HG03460 (cell line): ENCODE data around the gene NPY4R2.
"Not testable (repeated sequence)": the region's sequence is repeated elsewhere in the genome, so short reads cannot be mapped to it uniquely, and the experiment has no call there.

Experiments used
- ATAC-seq: cut with Tn5 transposase; IDR thresholded peaks from one replicate; pipeline ENCODE4 v1.9.1; 2021; ENCODE audit not compliant: unreplicated experiment

Gene NPY4R2, protein sequence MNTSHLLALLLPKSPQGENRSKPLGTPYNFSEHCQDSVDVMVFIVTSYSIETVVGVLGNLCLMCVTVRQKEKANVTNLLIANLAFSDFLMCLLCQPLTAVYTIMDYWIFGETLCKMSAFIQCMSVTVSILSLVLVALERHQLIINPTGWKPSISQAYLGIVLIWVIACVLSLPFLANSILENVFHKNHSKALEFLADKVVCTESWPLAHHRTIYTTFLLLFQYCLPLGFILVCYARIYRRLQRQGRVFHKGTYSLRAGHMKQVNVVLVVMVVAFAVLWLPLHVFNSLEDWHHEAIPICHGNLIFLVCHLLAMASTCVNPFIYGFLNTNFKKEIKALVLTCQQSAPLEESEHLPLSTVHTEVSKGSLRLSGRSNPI

DNA sequence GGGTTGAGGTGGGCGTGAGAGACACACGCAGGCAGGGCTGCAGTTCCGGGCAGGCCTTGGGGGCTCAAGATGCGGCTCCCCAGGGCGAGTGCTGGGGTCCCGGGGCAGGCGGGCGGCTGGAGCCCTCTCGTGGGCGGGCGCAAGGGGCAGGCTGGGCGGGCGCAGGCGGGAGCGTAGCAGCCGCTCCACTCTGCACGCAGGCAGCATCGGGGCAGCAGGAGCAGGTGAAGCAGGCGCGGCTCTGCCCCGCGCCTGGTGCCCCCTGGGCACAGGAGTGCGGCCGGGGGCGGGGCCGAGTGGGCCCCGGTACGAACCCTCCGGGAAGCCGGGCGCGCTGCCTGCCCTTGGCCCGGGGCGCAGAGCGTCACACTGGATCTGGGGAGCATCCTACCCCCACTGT is at the start of gene NPY4R2:
Gene NPY4R2, plus strand, starts transcription at position 188 of the 400 bp plus-strand sequence. CDS start 3,326 bp downstream, outside the sequence.
- not testable (repeated sequence) for ATAC-seq

DNA sequence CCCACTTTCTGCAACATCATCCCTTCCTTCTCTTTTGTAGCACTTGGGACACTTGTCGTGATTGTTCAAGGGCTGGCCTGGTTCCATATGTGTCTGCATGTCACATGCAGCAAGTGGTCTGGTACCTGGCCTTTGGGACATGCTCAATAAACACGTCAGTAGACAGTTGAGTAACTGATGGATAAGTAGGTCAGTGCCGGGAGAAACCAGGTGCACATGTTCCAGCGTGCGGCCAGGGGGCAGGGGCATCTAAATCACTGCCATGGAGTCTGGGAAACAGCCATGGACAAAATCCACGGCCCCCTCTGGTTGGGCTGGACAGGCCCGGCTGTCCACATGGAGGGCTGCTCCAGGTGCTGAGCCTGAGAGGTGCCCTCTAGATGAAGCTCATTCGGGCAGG is 47.6 kb upstream of the NPY4R2 start:
- not testable (repeated sequence) for ATAC-seq

DNA sequence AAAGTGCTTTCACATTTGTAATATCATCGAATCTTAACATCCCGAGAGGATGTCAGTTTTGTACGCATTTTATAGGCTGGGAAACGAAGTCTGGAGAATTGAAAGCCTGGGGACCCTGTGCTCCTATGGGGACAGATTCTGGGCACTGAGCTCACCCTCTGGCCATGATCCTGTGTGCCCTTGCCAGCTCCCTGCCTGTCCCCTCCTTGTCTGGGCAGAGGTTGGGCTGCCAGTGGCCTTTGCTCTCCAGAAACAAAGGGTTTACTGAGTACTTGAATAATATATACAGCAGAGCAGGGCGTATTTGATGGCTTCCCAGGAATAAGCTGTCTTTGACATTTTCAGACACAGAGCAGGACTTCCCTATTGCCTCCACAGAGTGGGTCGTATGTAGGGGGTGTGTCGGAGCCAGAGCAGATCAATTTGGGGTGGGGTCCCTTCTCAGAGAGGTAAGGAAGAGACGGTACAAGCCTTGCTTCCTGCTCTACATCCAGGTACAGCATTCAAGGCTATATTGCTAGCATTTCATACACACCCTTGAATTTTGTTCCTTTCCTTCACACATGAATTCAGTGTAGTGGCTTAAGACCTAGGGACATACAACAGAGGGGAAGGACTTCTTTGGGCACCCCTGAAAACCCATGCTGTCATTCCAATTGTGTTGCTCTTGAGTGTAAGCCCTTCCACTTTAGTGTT is 46.8 kb upstream of the NPY4R2 start:
- not testable (repeated sequence) for ATAC-seq

DNA sequence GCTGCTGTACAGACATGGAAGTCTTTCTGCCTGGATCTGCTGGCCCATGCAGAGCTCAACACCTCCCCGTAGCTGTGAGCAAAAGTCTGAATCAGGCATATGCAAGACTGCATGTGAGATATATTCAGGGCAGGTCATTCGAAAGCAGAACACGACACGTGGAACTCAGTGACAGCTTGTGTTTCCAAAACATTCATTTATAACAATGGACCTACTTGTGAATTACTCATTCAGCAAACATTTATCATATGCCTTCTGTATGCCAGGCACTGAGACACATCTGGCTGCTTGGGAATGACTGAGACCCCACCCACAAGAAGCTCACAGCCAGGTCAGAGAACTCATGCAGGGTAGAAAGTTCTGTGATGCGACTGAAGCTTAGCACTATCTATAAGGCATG is 46.2 kb upstream of the NPY4R2 start:
- ATAC-seq = not testable (repeated sequence)

DNA sequence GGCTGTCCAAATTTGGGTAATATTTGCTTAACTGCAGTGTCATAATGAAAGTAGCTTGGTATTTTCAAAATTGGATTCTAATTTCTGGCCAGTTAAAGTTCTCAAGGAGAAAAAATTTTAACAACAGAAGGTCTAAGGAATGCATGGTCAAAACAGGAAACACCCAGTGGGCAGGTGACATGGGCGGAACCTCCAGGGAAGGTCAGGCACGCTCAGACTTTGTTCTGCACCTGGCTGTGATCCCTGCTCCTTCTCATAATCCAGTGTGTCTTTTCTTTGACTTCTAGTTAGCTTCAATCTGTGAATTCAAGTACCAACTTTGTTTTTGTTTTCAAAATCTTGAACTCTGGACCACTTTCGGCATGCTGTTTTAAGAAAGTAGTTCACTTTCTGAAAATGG is 34.2 kb upstream of the NPY4R2 start:
- not testable (repeated sequence) for ATAC-seq

DNA sequence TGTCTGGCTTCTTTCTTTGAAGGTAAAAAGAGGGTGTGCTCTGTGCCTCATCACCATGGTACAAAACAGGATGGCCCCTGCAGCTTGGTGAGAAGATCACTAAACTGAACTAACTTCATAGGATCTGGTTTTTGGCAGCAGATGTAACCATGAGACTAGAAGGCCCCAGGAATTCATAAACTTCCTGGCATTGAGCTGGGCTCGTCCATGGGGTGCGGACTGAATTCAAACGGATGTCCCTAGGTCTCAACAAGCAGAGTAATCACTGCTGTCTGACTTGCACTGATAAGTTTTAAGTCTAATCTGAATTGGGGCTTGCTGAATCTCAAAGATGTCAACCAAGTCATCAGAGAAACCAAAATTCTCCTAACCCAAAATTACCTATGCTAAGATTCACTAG is 33.5 kb upstream of the NPY4R2 start:
- not testable (repeated sequence) for ATAC-seq

DNA sequence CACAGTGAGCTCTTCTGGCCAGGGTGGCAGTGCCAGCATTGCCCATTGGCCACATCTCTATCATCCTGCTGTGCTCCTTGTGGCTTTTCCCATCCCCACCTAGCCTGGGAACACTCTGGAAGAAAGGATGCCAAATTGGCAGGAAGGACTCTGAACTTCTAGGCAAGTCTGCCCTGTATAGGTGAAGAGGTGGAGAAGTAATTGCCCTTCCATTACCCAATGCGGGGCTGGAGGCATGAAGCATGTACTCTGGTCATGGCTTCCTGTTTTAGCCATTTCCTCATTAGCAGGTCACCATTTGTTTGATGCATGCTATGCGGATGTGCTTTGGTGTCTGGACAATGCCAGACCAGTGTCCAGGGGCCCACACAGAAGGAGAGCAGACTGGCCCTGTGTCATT is 32.1 kb upstream of the NPY4R2 start:
- ATAC-seq = not testable (repeated sequence)

DNA sequence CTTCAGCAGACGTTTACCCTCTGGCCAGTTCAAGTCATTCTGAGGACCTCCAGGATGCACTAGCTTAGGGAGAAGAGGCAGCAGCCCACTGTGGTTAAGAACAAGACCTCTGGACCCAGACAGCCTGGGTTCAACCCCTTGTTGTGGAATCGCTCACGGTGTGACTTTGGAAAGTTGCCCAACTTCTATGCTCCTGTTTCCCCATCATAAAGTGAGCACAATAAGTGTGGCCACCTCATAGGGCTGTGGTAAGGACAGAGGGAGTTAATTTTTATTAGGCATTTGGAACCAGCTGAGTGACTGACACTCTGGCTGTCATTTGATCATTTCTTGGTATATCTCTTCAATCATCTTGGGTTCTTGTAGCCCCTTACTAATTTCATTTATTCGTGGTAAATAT is 31.6 kb upstream of the NPY4R2 start:
- ATAC-seq = not testable (repeated sequence)

DNA sequence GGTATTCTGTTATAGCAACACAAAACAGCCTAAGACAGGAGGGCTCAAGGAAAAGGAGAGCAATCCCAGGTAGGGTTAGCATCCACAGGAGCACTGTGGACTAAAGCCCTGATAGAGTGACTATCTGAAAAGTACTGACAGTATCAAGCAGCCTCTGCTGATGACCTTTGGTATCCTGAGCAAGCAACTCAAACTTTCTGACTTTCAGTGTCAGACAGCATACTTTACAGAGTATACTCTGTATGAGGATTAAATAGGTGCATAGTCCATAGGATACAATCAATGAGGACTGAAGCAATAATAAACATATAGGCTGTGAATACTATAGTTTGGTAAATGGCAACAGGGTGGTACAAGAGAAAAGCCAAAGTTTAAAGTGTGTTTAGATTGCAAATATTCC is 27.7 kb upstream of the NPY4R2 start:
- ATAC-seq = not testable (repeated sequence)

DNA sequence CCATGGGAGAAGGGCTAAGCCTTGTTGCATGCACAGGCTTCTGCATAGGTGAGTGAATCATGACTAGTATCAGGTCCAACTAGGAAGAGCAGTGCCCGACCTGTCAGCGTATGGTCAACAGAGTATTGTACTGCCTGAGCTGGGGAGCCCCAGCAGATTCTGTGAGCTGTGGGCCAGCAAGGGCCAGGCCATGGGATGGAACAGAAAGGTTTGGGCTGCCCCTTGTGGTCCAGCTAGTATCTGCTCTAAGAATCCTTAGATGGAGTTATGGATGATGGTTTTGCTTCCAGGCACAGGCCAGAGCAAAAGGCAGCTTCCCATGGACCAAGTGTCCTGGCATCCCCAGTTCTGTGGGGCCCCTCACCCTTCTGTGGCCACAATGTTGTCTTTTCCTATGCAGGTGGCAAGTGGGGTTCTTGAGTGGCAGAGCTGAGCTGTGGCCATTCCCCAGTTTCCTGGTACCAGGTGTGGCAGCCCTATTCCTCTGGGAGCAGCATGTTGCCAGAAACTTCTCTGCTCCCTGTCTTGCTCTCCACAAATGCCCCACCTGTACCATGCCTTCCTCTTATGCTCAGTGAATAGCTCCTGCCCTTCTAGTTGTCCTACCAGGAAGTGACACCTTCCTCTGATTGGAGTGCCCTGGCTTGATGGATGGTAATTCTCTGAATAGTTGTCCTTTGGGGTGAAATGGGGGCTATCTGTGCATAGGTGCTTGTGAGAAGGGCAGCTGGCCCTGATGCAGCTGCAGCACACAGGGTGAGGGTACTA is 25.8 kb upstream of the NPY4R2 start:
- not testable (repeated sequence) for ATAC-seq

DNA sequence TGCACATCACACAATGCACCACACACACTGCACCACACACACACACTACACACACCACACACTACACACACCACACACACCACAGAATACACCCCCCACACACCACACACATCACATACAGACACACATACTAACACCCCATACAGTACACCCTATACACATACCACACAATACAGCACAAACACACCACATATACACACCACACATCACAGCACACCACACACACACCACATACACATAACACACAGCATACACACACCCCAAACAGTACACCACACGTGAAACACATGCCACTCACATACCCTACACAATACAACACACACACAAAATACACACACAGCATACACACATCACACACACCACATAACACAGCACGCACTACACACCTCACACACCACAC is 23.9 kb upstream of the NPY4R2 start:
- ATAC-seq = not testable (repeated sequence)

DNA sequence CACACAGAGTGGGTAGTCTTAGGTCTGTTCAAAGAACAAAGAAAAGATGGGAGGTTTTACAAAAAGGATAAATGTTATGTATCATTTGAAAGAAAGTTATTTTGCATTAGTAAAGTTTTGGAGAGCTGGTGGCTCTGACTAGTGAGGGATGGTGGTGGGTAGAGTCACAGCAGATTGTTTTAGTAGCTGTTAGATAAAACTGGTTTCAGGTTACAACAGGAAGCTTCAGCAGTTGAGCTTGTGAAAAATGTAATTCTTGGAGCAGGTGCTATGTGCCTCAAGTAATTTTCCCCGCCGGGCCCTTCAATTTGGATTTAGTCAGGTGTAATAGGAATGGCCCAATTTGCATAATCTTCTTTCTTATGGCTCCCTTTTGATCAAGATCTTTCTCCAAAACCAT is 20.6 kb upstream of the NPY4R2 start:
- ATAC-seq = not testable (repeated sequence)

DNA sequence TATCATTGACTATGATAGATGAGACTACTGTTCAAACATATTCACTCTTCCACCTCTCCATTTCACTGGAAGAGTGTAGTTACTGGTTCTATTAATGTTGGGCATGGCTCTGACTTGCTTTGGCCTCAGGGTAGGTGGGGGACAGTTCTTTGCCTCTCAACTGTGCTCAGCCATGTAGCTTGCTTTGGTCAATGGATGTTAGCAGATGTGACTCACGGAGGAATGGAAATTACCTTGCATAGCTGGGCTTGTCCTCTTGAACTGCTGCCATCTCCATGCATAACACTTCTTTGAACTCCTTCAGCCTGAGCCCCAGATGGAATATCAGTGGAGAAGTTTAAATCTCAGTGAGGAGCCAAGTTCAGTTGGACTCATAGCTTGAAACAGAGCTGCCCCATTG is 9.1 kb upstream of the NPY4R2 start:
- not testable (repeated sequence) for ATAC-seq

DNA sequence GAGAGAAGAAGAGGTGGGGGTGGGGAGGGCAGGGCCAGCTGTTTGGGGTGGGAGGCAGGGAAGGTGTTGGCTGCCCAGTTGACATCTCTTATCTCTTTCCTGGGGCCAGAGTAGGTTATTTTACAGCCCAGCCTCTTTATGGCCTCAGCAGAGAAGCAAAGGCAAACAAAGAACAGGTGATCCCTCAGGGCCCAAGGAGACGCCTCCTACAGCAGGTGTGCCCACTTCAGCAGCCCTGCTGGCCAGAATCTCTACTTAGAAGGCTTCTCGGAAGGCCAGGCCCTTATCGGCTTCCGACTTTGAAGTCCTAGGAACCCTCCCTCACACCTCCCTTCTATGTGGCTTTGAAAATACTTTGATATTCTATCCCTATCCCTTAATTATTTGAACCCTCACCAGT is 8.0 kb upstream of the NPY4R2 start:
- ATAC-seq = not testable (repeated sequence)

DNA sequence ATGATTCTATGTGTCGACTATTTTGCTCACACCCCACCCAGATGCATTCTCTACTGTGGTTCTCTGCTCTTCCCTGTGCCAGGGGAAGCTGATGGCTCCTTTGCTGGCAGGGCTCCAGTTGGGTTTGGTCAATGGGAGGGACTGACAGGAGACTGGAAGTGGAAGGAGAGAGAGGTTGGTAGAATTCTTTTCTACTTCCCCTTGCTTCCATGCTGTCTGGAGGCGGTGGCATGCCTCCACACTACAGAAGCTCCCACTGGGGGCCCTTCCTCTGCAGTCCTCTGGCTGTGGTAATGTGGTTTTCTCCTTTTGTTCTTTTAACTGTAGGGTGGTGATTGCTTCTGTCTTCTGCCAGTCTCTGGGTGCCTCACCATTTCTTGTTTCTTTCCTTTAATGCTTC is 4.4 kb upstream of the NPY4R2 start:
- ATAC-seq = not testable (repeated sequence)

DNA sequence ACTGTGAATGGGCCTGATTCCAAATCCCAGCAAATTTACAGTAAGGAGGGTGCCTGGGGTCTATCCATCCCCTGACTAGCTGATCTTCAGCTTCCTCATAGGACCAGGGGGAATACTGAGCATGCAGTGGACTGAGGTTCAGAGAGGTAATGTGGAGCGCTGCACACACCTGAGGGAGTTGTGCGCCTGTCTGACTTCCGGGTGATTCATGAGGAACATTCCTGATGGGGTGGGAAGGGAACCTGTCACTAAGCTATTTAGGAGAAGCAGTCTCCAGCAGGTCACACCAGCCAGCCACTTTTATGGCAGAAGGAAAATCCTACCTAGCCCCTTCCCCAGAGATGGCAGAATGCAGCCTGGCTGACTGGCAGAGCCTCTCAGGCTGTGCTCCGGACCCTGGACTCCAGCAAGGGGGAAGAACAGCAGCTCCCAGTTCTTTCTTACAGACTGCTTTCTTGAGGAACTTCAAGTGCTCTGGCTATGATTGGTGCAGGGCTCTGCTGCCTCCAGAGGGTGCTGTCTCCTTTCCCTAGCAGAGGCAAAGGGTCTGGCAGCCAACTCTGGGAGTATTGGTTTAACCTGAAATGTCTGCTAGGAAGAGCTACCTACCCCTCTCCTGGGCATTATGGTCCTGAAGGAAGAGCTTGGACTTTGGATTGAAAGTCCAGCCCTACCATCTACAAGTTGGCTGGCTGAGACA is 2.5 kb upstream of the NPY4R2 start:
- ATAC-seq = not testable (repeated sequence)

DNA sequence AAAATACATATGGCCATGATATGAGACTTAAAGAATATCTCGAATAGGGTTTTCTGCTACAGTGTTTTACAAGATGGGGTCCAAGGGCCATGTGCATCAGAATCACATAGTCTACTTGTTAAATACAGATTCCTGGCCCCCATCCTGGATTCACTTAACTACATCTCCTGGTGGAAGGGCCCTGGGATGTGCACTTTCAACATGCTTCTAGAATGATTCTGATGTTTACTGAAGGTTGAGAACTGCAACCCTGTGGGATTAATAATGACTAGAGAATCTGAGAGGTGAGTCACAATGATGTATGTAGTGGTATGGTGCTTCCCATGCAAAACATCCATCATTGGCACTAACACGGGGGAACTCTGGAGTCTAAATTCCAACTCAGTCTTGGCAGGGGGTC is 2.1 kb downstream of the NPY4R2 start:
- not testable (repeated sequence) for ATAC-seq

DNA sequence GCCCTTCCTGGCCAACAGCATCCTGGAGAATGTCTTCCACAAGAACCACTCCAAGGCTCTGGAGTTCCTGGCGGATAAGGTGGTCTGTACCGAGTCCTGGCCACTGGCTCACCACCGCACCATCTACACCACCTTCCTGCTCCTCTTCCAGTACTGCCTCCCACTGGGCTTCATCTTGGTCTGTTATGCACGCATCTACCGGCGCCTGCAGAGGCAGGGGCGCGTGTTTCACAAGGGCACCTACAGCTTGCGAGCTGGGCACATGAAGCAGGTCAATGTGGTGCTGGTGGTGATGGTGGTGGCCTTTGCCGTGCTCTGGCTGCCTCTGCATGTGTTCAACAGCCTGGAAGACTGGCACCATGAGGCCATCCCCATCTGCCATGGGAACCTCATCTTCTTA is 4.0 kb downstream of the NPY4R2 start:
- ATAC-seq = not testable (repeated sequence)

DNA sequence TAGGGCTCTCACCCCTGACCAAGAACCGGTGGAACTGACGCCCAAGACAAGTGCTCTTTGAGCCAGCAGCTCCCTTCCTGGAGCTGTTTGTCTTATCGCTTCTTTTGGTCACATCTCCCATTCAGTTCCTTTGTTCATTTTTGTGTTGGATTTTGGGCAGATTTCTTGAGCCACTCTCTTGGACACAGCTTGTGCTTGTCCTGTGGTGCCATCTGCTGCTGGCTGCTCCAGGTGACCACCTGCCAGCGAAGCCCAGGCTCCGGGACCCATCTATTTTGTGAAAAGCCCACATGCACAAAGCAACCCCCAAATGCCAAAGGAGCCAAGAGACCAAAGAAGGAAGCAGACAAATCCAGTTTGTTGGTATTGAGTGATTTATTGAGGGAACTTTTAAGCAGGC is 6.2 kb downstream of the NPY4R2 start:
- not testable (repeated sequence) for ATAC-seq

DNA sequence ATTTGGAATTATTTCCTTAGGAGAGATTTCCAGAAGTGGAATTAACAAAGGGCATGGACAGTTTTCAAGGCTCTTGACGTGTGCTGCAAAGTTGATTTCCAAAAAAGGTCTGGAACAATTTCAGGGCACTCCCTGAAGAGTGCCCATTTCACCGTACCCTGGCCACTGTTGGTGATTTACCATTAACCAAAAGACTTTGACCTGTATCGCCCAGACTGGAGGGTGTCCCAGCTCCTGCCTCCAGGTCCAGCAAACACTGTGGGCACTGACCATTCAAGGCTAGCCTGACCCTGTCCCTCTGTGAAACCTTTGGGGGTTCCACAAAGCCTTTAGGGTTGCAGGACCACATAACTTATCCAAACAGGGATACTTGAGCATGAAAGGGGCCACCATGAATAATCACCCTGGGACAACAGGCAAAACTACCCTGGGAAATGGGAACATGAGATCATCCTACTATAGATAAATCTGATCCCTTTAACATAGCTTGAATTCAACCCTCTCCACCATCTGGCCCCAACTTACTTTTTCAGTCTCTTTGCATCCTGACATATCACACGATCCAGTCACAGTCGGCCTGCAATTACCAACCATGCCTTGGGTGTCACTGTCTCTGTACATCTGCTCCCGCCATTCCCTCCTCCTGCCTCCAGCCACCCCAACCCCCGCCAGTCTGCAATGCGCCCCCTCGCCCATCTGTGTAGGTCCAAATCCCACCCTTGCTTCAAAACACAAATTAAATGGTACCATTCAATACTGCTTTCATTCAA is 8.9 kb downstream of the NPY4R2 start:
- not testable (repeated sequence) for ATAC-seq
